Ammon's horn (tissue), 1 donor: ENCODE data around the gene TMEM229B.

Source experiments
- DNase-seq: peaks from one replicate; pipeline ENCODE4 v3.0.0-alpha.2; 2016; ENCODE audit warnings: low spot score

TMEM229B gene

DNA sequence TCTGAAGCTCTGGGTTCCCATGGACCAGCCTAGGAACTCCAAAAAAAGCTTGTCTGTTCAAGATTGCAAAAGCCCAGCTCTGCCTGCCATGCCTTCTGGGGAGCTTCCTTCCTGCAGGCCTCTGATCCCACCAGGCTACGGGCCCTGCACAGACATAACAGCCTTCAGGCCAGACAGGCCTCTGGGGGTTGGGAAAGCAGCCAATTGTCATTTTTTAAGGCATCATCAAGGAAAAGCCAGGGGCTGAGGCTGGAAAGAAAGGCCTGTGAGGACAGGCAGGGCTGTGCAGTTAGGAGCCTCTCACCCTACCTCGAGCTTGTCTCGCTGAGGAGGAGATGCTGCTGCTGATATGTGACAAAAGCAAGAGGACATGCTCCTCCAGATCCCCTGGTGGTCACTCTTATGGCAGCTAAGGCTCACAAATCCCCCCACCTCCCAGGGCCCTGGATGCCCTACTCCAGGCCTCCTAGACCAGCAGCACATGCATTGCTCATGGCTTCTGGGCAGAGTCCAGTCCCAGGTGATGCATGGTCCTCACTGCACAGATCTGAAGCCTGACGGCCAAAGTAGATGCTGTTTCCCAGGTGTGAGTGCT, 2.9 kb downstream of the TMEM229B start:
- DNase-seq: no peak

DNA sequence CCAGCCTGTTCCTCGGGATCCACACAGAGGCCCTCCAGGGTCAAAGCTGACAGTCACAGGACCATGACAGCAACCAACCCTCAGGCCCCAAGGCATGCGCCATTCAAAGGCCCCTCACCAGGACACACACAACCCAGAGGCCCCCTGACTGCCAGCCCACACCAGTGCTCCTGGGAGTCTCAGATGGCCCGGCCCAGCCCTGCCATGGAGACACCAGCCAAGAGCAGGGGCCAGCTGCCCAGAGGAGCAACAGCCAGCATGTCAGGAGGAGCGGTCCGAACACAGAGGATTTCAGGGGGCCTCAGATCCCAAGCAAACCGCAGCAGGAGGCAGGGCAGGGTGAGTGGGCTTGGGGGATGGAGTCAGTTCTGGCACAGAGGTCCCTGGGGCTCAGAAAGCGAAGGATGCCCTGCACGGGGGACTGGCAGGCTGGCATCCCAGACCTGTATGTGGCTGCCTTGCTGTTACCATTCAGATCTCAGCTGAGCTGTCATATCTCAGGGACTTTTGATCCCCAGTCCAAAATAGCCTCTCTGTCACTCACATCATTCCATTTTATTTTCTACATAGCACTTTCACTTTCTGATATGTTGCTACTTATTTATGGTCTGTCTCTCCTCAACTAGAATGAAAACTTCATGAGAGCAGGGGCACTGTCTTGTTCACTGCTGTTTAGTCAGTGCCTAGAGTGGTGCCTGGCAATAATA, 4.8 kb downstream of the TMEM229B start:
- no peak for DNase-seq

DNA sequence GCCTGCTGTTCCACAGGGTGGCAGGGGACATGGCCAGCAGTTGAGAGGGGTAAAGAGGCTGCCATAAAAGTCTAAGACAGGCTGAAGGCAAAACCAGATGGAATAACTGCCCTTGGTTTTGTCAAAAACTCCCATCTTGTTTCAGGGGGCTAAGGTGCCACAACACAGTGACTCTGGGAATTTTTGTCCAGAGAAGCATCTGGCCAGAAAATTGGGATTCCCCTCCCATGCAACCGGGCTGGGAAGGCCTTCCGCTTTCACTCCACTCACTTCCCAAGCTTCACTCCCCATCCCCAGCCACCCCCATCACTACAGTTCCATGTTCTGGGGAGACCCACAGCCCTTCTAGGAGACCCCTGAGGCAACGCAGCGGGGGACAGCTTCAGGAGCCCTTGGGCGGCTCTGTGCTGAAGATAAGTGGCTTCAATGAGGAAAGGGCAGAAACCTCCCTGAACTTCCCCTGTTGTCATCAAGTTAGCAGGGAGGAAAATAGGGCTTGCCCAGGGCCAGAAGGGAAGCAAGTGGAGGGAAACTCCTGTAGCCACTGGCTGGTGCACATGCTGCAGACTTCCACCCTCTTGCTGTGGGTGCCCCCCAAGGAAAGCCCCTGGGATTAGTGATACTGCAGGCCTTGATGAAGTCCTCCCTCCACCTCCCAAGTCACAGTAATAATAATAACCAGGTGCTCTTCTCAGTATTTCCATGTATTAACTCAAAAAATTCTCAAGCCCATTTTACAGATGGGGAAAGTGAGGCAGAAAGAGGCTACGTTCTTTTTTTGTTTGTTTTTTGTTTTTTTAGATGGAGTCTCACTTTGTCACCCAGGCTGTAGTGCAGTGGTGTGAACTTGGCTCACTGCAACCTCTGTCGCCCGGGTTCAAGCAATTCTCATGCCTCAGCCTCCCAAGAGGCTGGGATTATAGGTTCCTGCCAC, 6.0 kb downstream of the TMEM229B start:
- no peak for DNase-seq

DNA sequence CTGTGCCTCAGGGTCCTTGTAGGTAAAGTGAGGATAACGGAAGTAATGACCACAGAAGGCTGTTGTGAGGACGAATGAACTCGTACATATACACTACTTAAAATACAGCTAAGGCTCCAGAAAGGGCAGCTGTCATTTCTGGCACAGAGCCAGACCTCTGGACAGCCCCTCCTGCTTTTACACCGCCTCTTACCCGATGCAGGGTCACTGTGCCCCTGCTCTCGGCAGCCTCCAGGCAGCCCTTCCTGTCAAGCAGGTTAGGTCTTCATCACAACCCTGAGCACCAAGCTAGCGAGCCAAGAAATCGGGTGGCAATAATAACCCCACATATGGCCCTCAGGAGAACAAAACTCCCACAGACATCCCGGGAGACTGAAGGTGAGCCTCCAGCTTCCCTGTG, 8.5 kb downstream of the TMEM229B start:
- DNase-seq: no peak

DNA sequence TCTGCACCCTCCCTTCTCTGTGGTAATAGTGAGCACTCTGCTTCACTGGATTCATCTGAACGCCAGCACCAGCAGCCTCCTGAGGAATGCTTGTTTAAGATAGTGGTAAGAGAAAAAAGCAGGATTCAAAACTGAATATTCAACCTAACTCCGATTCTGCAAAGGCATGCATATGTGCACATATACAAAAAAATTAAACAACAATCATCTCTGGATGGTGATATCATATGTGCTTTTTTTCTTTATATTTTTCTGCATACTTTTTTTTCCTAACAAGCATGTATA, 9.8 kb downstream of the TMEM229B start:
- no peak for DNase-seq

DNA sequence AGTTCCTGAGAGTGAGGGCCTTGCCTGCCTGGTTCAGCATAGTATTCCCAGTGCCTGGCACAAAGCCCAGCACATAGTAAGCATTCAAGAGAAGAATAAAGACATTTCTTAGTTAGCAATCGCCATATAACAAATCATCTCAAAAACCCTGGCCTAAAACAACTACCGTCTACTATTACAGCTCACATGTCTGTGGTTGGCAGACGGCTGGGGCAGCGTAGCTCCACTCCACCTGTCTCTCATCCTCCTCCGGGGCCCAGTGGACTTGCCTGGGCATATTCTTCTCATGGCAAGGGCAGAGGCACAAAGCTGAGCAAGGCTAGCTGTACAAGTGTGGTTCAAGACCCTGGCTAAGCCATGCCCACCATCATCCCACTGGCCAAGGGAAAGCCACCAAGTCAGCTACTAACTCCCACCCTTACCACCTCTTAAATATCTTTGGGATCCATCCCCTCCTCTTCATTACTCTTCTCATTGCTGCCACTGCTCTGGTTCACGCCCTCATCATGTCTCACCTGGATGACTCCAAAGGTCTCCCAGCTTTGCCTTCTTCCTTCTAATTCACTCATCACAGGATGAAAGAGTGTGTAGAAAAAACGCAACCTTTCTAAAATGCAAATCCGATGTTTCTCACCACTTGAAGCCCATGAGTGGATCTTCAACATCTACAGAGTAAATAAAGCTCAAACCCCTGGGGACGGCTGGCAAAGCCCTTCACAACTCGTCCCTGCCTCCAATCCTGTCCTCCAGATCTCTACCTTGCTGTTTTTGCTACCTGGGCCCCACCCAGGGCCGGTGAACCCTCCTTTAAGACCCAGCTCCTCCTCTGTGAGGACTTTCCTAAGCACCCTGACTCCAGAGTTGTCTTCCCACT, 10.4 kb downstream of the TMEM229B start:
- no peak for DNase-seq

DNA sequence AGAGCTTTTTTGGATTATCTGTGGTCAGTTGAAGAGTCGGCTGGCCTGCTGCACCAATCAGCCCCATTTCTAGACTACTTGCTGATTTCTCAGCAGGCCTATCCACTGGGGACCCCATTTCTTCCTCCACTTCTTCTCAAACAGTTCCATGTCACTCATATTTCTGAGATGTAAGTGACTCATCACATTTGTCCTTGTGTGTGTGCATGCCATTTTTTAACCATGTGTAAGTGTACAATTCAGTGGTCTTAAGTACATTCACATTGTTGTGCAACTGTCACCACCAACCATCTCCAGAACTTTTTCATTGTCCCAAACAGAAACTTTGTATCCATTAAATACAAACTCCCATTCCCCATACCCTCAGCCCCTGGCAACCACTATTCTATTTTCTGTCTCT, 14.2 kb downstream of the TMEM229B start:
- DNase-seq: no peak

DNA sequence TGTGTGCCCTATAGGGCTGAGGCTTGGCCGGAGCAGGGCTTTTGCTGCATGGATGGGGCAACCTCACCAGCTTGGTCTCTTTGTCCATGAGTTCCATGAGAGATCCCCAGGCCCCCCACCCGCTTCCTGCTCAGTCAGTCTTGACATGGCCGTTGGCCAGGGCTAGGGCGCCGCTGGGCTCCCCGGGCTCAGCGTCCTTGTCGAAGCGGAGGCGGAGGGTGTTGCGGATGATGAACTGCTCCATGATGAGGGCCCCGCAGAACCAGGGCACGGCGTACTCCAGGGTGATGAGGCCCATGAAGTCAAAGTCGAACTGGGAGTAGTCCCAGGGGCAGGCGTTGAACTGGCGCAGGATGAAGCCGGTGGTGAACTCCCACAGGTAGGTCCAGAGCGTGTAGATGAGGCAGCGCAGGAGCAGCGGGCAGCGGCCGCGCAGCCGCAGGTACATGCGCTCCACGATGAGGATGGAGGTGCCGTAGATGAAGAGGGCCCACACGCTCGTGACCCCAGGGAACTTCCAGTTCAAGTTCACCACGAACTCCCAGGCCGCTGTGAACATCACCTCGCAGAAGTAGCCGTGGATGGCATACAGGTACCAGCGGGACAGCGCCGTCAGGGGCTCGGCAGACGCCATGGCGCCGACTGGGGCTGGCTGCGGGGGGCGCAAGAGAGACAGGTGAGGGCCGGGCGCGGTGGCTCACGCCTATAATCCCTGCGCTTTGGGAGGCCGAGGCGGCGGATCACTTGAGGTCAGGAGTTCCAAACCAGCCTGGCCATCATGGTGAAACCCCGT, 15.0 kb downstream of the TMEM229B start:
- no peak for DNase-seq

DNA sequence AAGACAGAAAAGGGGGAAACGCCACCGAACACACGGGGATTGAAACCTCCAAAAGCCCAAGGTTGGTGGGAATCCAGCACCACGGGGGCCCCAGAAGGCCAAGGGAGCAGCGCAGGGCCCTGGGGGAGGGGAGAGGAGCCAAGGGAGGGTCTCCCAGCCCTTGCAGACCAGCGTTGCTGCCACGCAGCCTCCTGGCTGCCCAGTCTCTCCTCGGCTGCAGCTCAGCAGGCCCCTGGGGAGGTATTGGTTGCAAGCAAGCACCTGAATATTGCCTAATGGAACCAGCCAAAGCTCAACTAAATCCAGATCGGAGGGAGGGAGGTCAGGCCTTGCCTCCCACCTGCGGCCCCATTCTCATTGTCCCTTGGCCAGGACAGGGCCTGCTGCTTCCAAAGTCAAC, 15.8 kb downstream of the TMEM229B start:
- DNase-seq: no peak

DNA sequence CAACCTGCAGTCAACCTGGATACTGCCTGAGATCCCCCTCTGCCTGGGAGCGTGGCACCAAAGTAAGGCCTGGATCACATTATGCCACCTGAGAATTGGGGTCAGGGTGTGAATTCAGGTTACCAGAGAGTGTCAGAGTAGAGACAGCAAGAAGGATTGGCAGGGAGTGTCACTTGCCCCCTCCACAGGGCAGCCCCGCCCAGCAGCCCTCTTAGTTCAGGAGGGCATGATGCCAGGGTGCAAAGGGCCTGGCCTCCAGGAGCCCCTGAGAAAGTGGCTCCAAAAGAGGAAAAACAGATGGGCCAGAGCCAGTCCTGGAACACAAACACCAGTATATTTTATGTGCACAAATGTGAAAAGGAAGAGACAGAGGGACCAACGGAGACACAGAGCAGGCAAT, 18.6 kb downstream of the TMEM229B start:
- no peak for DNase-seq

DNA sequence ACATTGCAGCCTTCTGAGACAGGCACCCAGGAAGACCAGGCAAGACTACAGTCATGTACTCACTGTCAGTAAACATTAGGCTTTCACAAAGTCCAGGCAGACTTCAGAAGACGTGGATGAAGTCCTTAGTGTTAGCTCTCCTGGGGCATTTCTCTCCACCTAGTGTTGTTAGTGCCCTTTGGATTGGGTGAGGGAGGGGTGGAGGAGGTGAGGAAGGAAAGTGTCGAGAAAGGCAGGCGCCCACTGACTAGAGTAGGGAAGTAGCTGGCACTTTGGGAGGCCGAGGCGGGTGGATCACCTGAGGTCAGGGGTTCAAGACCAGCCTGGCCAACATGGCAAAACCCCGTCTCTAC, 20.2 kb downstream of the TMEM229B start:
- no peak for DNase-seq

DNA sequence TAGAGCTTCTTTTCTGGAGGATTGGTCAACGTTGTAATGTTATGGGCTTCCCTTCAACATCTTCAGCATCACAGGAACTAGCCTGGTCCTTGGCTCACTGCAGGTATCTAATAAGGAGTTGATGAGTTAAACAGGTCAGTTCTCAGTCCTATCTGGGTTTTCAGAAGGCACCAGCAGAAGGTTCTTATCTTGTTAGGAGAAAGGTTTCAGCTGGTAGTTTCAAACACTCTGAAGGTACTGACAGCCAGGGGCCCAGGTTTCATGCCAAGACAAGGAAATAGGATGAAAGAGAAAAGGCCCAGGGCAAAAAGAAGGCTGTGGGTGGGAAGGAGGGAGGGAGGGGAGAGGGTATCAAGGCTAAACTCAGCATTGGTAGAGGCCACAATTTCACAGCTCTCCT, 21.4 kb downstream of the TMEM229B start:
- no peak for DNase-seq

DNA sequence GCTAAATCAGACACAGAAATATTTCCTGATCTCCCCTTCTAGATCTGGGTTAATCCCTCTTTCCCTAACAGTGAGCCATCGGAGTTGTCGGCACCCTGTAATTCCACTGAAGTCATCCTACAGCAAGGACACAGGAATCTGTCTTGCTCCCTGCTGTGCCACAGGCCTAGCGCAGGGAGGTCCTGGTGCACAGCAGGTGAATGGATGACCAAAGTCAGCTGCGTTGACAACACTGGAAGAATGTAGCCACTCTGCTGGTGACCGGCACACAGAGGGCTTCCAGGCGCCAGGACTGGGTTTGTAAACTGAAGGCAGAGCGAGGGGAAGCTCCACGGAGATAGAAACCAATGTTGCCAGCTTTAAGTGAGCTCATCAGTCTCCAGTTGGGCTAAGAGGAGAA, 23.6 kb downstream of the TMEM229B start:
- DNase-seq: no peak

DNA sequence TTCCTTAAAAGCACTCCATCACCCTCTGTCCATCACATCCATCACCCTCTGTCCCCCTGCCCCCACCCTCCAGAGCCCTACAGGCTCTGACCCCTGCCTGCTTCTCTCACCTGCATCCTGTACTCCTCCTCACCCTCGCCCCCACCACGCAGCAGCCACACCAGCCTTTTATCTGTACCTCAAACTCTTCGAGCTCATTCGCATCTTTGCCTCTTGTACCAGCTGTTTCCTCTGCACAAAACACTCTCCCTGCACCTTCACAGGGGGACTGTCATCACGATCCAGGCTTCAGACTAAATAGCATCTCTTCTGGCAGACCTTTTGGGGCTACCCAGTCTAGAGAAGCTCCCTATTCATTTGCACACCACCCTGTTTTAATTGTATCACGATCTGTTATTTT, 24.1 kb downstream of the TMEM229B start:
- no peak for DNase-seq

DNA sequence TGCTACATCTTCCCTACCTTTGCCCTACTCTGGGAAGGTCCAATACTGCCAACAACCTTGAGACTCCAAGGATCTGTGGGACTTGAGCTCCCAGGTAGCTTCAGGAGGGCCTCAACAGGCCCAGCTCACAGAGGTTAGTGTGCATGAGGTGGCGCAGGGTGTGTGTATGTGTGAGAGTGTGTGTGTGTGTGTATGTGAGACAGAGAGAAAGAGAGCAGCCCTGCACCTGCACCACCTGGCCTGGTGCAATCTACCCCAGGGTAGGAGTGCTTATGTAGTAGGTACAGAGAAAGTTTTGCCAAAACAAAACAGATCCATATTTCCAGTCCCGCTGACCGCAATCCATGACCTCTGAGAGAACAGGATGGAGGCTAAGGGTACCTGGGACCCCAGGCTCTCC, 24.6 kb downstream of the TMEM229B start:
- no peak for DNase-seq

DNA sequence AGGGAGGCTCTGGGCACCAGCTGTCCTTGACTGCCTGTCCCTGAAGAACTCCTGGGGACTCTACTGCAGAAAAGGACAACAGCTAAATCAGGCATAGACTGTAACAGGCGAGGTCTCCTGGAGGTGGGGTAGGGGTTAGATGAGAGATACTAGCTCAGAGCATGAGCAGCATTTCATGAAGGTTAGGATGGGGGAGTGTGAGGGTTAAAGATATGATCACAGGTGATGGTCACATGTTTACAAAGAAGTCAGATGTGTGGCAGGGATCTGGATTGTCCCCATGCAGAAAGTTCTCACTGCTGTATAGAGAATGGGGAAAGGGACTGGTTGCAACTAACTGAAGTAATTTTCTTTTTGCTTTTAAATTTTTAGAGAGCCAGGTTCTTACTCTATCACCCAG, 26.5 kb downstream of the TMEM229B start:
- no peak for DNase-seq

DNA sequence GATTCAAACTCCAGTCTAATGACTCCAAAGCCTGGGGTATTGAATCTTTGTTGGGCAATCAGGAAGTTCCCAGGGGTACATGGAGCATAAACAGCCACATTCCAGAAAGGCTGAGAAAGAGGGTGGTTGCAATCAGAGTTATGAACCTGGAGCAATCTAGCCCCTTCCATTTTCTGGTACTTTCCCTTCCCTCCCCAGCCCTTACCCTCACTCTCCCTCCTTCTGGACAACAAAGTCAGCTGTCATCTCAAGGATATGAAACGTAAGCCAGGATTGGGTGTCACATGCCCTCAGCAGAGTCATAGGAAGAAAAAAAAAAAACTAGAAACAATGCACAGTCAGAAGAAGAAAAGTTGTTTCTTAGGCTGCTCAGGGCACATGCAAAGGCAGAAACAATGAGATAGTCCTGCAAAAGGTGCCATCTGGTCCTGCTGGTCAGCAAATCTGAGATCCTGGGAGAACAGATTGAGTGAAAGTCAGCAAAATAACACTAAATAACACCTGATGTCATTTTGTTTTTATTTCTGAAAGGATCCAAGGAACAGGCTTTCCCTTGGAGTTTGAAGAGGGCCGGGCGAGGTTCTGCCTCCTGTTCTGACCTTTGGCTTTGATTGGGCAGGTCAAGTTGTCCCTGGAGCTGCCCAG, 27.1 kb downstream of the TMEM229B start:
- no peak for DNase-seq

DNA sequence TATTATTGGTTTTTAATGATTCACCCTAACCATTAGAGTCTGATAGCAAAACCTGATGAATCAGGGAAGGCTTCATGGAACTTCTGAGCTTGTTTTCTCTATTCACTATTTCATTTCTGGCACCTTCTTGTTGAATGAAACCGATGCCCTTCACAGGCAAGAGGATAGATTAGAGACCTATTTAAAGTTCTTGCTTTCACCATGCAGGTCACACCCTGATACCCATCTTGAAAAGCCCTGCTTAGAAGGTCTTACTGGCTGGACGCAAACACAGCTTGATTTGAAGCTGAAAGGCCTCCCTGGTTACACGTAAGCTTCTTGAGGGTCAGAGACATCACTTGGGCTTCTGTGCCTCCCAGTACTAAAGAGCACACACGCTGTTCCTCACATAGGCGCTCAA, 29.2 kb downstream of the TMEM229B start:
- DNase-seq: no peak

DNA sequence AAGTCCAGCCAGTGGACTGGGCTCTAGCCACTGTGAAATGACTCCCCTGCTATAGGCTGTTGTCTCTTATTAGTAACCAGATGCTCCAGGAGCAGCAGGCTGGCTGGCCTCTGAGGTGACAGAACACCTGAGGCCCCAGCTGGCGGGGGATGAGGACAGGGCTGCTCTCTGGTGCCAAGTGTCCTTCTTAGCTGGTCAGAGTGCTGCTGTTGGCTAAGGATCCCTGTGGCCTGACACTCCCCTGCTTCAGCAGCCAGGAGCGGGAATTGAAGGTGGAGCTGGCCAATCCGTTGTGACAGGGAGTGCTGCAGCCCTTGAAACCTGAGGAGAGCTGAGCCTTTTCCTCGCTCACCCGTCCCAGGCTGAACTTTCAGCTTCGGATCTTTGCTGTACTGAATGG, 30.7 kb downstream of the TMEM229B start:
- DNase-seq: no peak

DNA sequence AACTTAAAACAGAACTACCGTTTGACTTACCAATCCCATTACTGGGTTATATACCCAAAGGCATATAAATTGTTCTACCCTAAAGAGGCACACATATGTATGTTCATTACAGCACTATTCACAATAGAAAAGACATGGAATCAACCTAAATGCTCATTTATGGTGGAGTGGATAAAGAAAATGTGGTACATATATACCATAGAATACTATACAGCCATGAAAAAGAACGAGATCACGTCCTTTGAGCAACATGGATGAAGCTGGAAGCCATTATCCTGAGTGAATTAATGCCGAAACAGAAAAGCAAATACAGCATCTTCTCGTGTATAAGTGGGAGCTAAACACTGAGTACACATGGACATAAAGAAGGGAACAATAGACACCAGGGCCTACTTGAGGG, 31.8 kb downstream of the TMEM229B start:
- no peak for DNase-seq
